Endothelial cell of umbilical vein (primary cell): ENCODE measurements around the gene SEMA3G. TPM values are rescaled to one million over a fixed set of nuclear protein-coding genes. Genes with fewer than 3 reads are reported as not detected.

ENCODE experiments used
- BruUV-seq: library from RNA; stranded (reverse); fragments of 400-500 nt; replicated peaks from 2 replicates; lab custom pipeline; 2021; lab: Mats Ljungman, UMichigan
- CTCF ChIA-PET: fragments of 300-600, 350-600 bp; sonication (Branson Sonifier 250); formaldehyde crosslinking; loops from one replicate; lab custom pipeline; 2021; ENCODE audit warnings: antibody characterized with exemption, inconsistent platforms; lab: Charles Lee
- POLR2A ChIA-PET: fragments of 300-600, 350-600 bp; sonication (Branson Sonifier 250); formaldehyde crosslinking; loops from one replicate; lab custom pipeline; 2021; ENCODE audit warnings: antibody characterized with exemption, inconsistent platforms; lab: Charles Lee
- DNase-seq: peaks from one replicate; pipeline ENCODE4 v3.0.0-alpha.2; 2011; ENCODE audit warnings: low read depth, low spot score
- FAIRE-seq: peaks from 2 replicates; lab custom pipeline; 2011; peaks lifted over from hg19 to GRCh38; lab: Jason Lieb, UNC
- H2AFZ ChIP-seq: 2 replicates; pipeline ENCODE4 v1.6.0; 2012; ENCODE audit warnings: low read depth, low read length, control low read depth, inconsistent platforms
- H3K27ac ChIP-seq: 2 replicates; pipeline ENCODE4 v1.5.1; 2011; ENCODE audit warnings: low read depth, mild to moderate bottlenecking, control low read depth, low read length, moderate library complexity; ENCODE audit not compliant: insufficient read depth
- H3K27me3 ChIP-seq, 2 experiments: 2 replicates each; pipeline versions ENCODE4 v1.6.0 to v1.6.1; 2011; ENCODE audit warnings: low read length in 2 of 2, mixed read lengths in 1 of 2; ENCODE audit not compliant: control insufficient read depth in 2 of 2, insufficient read depth in 2 of 2
- H3K36me3 ChIP-seq, 2 experiments: 2 replicates in 1 of 2; 3 replicates in 1 of 2; pipeline ENCODE4 v1.5.1; 2011; ENCODE audit warnings: low read length in 2 of 2, mild to moderate bottlenecking in 1 of 2, moderate library complexity in 1 of 2; ENCODE audit not compliant: control insufficient read depth in 2 of 2, insufficient read depth in 2 of 2; ENCODE audit errors: extremely low read depth in 1 of 2
- H3K4me1 ChIP-seq: 3 replicates; pipeline ENCODE4 v1.5.1; 2011; ENCODE audit warnings: mild to moderate bottlenecking, low read length; ENCODE audit not compliant: control insufficient read depth, insufficient read depth; ENCODE audit errors: extremely low read depth
- H3K4me2 ChIP-seq: 2 replicates; pipeline ENCODE4 v1.6.1; 2011; ENCODE audit warnings: low read length, control low read depth, mixed read lengths; ENCODE audit not compliant: insufficient read depth
- H3K4me3 ChIP-seq, 3 experiments: fragments of 200-600 bp in 1 of 3; sonication (generic), shearing (Covaris generic) in 1 of 3; replicated peaks in 1 of 3; 2 replicates each; pipeline ENCODE4 v1.5.1; 2011 to 2016; ENCODE audit warnings: control low read depth in 3 of 3, low read length in 3 of 3, mild to moderate bottlenecking in 2 of 3, inconsistent platforms in 1 of 3, low read depth in 1 of 3, moderate library complexity in 1 of 3; ENCODE audit not compliant: insufficient read depth in 1 of 3
- H3K79me2 ChIP-seq: 2 replicates; pipeline ENCODE4 v1.6.0; 2012; ENCODE audit warnings: low read length, inconsistent platforms; ENCODE audit not compliant: control insufficient read depth, insufficient read depth
- H3K9ac ChIP-seq: replicated peaks from 2 replicates; pipeline ENCODE3; 2011; ENCODE audit warnings: low read length, control low read depth; ENCODE audit not compliant: insufficient read depth; ENCODE audit errors: extremely low read depth
- H3K9me1 ChIP-seq: replicated peaks from 3 replicates; pipeline ENCODE4 v1.6.0; 2011; ENCODE audit warnings: mild to moderate bottlenecking, low read length; ENCODE audit not compliant: control insufficient read depth, insufficient read depth; ENCODE audit errors: extremely low read depth
- H3K9me3 ChIP-seq: replicated peaks from 2 replicates; pipeline ENCODE4 v1.5.1; 2012; ENCODE audit warnings: low read length, inconsistent platforms; ENCODE audit not compliant: control insufficient read depth, insufficient read depth
- H4K20me1 ChIP-seq: replicated peaks from 2 replicates; pipeline ENCODE3; 2011; ENCODE audit warnings: mild to moderate bottlenecking, low read length; ENCODE audit not compliant: control insufficient read depth, insufficient read depth; ENCODE audit errors: extremely low read depth
- CTCF ChIP-seq, 2 donors: IDR thresholded peaks; 1 replicate in 1 of 2; 2 replicates in 1 of 2; pipeline ENCODE4 v1.5.1; 2011; ENCODE audit warnings: low read length in 2 of 2, mild to moderate bottlenecking in 2 of 2, moderate library complexity in 2 of 2, control low read depth in 1 of 2, inconsistent platforms in 1 of 2, low read depth in 1 of 2; ENCODE audit not compliant: insufficient read depth in 1 of 2; ENCODE audit errors: extremely low read depth in 1 of 2
- EZH2 ChIP-seq: IDR thresholded peaks from 2 replicates; pipeline ENCODE4 v1.6.1; 2012; ENCODE audit warnings: borderline replicate concordance, low read depth, mild to moderate bottlenecking, moderate library complexity, low read length, inconsistent platforms; ENCODE audit not compliant: severe bottlenecking
- FOS ChIP-seq: IDR thresholded peaks from 2 replicates; pipeline ENCODE4 v1.6.1; 2011; ENCODE audit warnings: mild to moderate bottlenecking, low read length, moderate library complexity, borderline replicate concordance; ENCODE audit not compliant: insufficient read depth
- GATA2 ChIP-seq: IDR thresholded peaks from 2 replicates; pipeline ENCODE4 v1.7.0; 2011; ENCODE audit warnings: low read depth, mild to moderate bottlenecking, moderate library complexity, mixed read lengths, low read length; ENCODE audit not compliant: insufficient read length, insufficient read depth
- JUN ChIP-seq: IDR thresholded peaks from 2 replicates; pipeline ENCODE4 v1.6.1; 2011; ENCODE audit warnings: borderline replicate concordance, low read depth; ENCODE audit not compliant: insufficient read length, insufficient read depth
- MAX ChIP-seq: IDR thresholded peaks from 2 replicates; pipeline ENCODE4 v1.6.1; 2011; ENCODE audit not compliant: insufficient read depth, insufficient read length
- MYC ChIP-seq: IDR thresholded peaks from one replicate; pipeline ENCODE4 v1.6.1; 2011; ENCODE audit warnings: mild to moderate bottlenecking, low read depth, low read length
- POLR2A ChIP-seq: IDR thresholded peaks from 2 replicates; pipeline ENCODE4 v1.6.1; 2012; ENCODE audit warnings: low read depth, mild to moderate bottlenecking, control low read depth, low read length
- POLR2AphosphoS5 ChIP-seq: IDR thresholded peaks from 2 replicates; pipeline ENCODE4 v1.6.1; 2012; ENCODE audit warnings: low read depth, mild to moderate bottlenecking, control low read depth, low read length, moderate library complexity; ENCODE audit not compliant: insufficient read depth
- dilution Hi-C: fragments of 300-500 bp; cut with MboI; formaldehyde crosslinking; loops from one replicate; pipeline ENCODE4 v1.15.0; 2019; ENCODE audit warnings: low sequenced_read_pairs; ENCODE audit not compliant: extremely low pct_ligation_motif_present
- intact Hi-C: fragments of 100-400 bp; cut with micrococcal nuclease; formaldehyde crosslinking; loops from one replicate; pipeline ENCODE4 v1.10.0; 2022
- polyA plus RNA-seq, 4 experiments: library from polyadenylated mRNA; depleted of rRNA in 3 of 4; stranded (reverse) in 3 of 4; unstranded in 1 of 4; fragments of >200 nt; gene quantifications; 2 replicates each; pipeline versions ENCODE4 v1.2.1 to v1.2.3, GENCODE V29; 2011 to 2012; ENCODE audit warnings: missing spikeins in 1 of 4
- total RNA-seq: library from RNA; stranded (reverse); gene quantifications from 2 replicates; pipeline ENCODE4 v1.2.3, GENCODE V29; 2021

The SEMA3G gene
- total and polyA plus RNA-seq, 2 donors (not counting 3 experiments of a cell fraction or from before 2014, with no cell fraction given) = 22.6 to 27.9 TPM

DNA sequence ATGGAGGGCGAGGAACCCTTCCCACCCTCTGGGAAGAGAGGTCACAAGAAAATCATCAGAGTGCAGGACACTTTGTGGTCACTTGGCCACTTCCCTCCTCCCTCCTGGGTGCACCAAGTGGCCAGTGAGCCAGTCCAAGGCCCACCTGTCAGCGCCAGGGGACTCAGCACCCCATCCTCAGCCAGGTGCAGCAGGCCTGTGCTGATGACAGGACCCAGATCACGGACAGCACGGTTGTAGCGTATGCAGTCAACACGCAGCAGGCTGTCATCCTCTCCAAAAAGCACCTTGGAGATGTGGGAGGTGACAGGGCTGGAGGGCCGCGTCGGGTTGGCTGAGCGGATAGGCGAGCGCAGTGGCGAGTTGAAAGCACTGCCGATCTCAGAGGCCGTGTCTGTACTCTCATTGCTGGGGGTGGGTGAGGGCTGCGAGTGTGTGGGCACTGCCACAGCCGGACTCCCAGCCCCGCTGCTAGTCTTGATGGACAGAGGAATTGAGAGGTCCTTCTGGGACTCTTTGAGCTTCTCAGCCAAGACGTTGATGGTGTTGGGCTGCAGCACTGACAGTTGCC lies 41.5 kb downstream of the SEMA3G start:
- Histone ChIP-seq H3K36me3 (peaks cover 6 to 70% of the 10 kb centered on the region in 2 experiments), H3K79me2 (peaks cover 5% of the 10 kb centered on the region), H2AFZ (no peak overlapping the region), H3K4me3 (no peak overlapping the region), H3K9me3 (no peaks in the 10 kb centered on the region), H3K27me3 (no peaks in the 10 kb centered on the region), H3K4me1 (no peaks in the 10 kb centered on the region), H3K9ac (no peak overlapping the region), H3K4me2 (no peak overlapping the region), H3K9me1 (no peaks in the 10 kb centered on the region), H3K27ac (no peak overlapping the region), H4K20me1 (no peaks in the 10 kb centered on the region)
- no TSS peak for BruUV-seq
- ChIA-PET CTCF (interaction anchor here (0.8 to 1.2 kb wide), 2 partner anchors 9 to 18 kb away, joined by 3 to 6 read pairs; no protein-coding TSS in a partner anchor), POLR2A (no interaction called here)
- dilution Hi-C loops (no loop called here), intact Hi-C loops (no loop called here)
- FAIRE-seq = no peak
- TF ChIP-seq CTCF (IDR thresholded peaks at IDR 0.05; ENCODE audit: extremely low read depth in 1 of 2, insufficient read depth in 1 of 2, low read depth in 1 of 2, low read length in 2 of 2) = no peak
- no peak for TF ChIP-seq JUN
- no peak for TF ChIP-seq POLR2A
- no peak for DNase-seq

GRCh38 chr3:52402706-52403270 lies 42.1 kb downstream of the SEMA3G start:
- H3K27ac ChIP-seq = no peak overlapping the region
- dilution Hi-C loops = no loop called here
- no peak overlapping the region for H3K4me2 ChIP-seq
- intact Hi-C loops = no loop called here
- ChIA-PET POLR2A (no interaction called here), CTCF (interaction anchor here (0.8 to 1.2 kb wide), 2 partner anchors 9 to 17 kb away, joined by 3 to 6 read pairs; no protein-coding TSS in a partner anchor)
- H3K4me3 ChIP-seq = no peak overlapping the region
- H3K4me1 ChIP-seq = no peaks in the 10 kb centered on the region
- no peaks in the 10 kb centered on the region for H4K20me1 ChIP-seq
- H3K9ac ChIP-seq = no peak overlapping the region
- TF ChIP-seq GATA2 = no peak
- TF ChIP-seq POLR2A = no peak
- TF ChIP-seq MYC = no peak
- TF ChIP-seq POLR2AphosphoS5 = no peak
- no peak for TF ChIP-seq EZH2
- no peak for TF ChIP-seq MAX
- no peak for TF ChIP-seq CTCF (IDR thresholded peaks at IDR 0.05; ENCODE audit: extremely low read depth in 1 of 2, insufficient read depth in 1 of 2, low read depth in 1 of 2, low read length in 2 of 2)
- no peak for TF ChIP-seq FOS
- BruUV-seq = no TSS peak
- peaks cover 5 to 66% of the 10 kb centered on the region in 2 experiments for H3K36me3 ChIP-seq
- no peaks in the 10 kb centered on the region for H3K27me3 ChIP-seq
- no peaks in the 10 kb centered on the region for H3K9me3 ChIP-seq
- FAIRE-seq (no peak), DNase-seq (no peak)
- H3K9me1 ChIP-seq = no peaks in the 10 kb centered on the region
- peaks cover under 1% of the 10 kb centered on the region for H3K79me2 ChIP-seq
- H2AFZ ChIP-seq = no peak overlapping the region
